Tibial artery (tissue), 4 donors: ENCODE results near the gene RXRA.

Source experiments
- DNase-seq, 2 donors: peaks; one replicate each; pipeline ENCODE4 v3.0.0-alpha.2; 2019
- H3K27ac ChIP-seq, 2 donors: fragments of 200-600 bp; sonication (generic) in 1 of 2; 1 replicate in 1 of 2; 2 replicates in 1 of 2; pipeline ENCODE4 v1.5.1; 2018 to 2019; ENCODE audit warnings: mild to moderate bottlenecking in 1 of 2
- H3K27me3 ChIP-seq, 2 donors: fragments of 200-600 bp; sonication (generic) in 1 of 2; one replicate each; pipeline versions ENCODE4 v1.5.1 to v1.6.0; 2016 to 2019
- H3K36me3 ChIP-seq, 3 donors: fragments of 200-600 bp; sonication (generic) in 2 of 3; one replicate each; pipeline ENCODE4 v1.5.1; 2016 to 2019; ENCODE audit warnings: mild to moderate bottlenecking in 2 of 3
- H3K4me1 ChIP-seq, 4 donors: fragments of 200-600 bp; sonication (generic) in 2 of 4; 1 replicate in 3 of 4; 2 replicates in 1 of 4; pipeline ENCODE4 v1.5.1; 2016 to 2019
- H3K4me3 ChIP-seq, 2 donors: fragments of 200-600 bp; sonication (generic) in 1 of 2; 1 replicate in 1 of 2; 2 replicates in 1 of 2; pipeline ENCODE4 v1.5.1; 2018 to 2019; ENCODE audit warnings: mild to moderate bottlenecking in 2 of 2
- H3K9me3 ChIP-seq, 3 donors: fragments of 200-600 bp; sonication (generic) in 1 of 3; one replicate each; pipeline ENCODE4 v1.5.1; 2016 to 2019
- intact Hi-C: fragments of 100-400 bp; cut with DNase I; formaldehyde crosslinking; loops from one replicate; pipeline ENCODE4 v1.15.0; 2023; ENCODE audit warnings: low total_unique reads
- TF ChIP-seq, protein P1 (sequence below), 2 experiments: fragments of 200-600 bp in 1 of 2; fragments of 450-650 bp in 1 of 2; IDR thresholded peaks; one replicate each; pipeline ENCODE4 v1.5.1; 2017 to 2019; ENCODE audit warnings: antibody characterized with exemption in 2 of 2, mild to moderate bottlenecking in 1 of 2, moderate library complexity in 1 of 2

The RXRA gene

DNA sequence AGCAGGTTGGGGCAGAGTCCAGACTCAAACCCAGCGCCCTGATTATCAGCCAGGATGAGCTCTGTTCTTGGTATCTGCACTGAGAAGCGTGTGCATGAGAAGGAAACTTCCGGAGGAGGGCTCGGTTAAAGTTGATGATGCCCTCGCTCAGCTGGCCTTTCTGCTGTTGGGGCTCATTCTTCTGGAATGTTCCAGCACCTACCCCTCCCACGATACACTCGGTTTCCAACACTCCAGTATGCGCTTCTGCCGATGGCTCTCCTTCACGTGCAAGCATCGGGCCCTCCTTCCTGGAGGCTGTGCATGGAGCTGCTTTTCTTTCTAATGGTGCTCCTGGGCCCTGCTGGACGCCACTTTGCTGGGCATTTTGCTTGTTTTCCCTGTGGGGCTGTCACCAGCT, 134.0 kb downstream of the RXRA start:
- Histone ChIP-seq H3K4me3 (no peak overlapping the region), H3K9me3 (peaks cover 0 to 6% (median 0%) of the 10 kb centered on the region in 3 donors), H3K27me3 (no peaks in the 10 kb centered on the region), H3K4me1 (peaks cover 19 to 39% (median 24%) of the 10 kb centered on the region in 4 donors), H3K36me3 (no peaks in the 10 kb centered on the region), H3K27ac (no peak overlapping the region)
- intact Hi-C loops: no loop called here
- TF ChIP-seq, protein P1, sequence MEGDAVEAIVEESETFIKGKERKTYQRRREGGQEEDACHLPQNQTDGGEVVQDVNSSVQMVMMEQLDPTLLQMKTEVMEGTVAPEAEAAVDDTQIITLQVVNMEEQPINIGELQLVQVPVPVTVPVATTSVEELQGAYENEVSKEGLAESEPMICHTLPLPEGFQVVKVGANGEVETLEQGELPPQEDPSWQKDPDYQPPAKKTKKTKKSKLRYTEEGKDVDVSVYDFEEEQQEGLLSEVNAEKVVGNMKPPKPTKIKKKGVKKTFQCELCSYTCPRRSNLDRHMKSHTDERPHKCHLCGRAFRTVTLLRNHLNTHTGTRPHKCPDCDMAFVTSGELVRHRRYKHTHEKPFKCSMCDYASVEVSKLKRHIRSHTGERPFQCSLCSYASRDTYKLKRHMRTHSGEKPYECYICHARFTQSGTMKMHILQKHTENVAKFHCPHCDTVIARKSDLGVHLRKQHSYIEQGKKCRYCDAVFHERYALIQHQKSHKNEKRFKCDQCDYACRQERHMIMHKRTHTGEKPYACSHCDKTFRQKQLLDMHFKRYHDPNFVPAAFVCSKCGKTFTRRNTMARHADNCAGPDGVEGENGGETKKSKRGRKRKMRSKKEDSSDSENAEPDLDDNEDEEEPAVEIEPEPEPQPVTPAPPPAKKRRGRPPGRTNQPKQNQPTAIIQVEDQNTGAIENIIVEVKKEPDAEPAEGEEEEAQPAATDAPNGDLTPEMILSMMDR (IDR thresholded peaks at IDR 0.05): no peak
- DNase-seq: no peak

DNA sequence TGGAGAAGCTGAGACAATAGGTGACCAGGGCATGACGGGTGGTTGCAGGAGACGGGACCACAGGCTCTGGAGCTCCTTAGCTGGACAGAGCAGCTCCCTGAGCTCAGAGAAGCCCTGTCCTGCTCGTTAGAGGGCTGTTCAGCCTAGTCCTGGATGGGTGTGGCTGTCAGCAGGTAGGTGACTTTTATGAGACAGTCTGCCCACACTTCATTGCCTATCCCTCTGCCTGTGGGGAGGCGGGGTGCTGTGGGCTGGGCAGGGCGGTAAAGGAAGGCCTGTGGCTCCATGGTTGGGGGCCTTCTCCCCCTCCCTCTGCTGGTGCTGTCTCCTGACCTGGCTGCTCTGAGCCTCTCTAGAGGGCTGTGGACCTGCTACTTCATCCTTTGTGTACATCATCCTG, 134.6 kb downstream of the RXRA start:
- intact Hi-C loops: no loop called here

DNA sequence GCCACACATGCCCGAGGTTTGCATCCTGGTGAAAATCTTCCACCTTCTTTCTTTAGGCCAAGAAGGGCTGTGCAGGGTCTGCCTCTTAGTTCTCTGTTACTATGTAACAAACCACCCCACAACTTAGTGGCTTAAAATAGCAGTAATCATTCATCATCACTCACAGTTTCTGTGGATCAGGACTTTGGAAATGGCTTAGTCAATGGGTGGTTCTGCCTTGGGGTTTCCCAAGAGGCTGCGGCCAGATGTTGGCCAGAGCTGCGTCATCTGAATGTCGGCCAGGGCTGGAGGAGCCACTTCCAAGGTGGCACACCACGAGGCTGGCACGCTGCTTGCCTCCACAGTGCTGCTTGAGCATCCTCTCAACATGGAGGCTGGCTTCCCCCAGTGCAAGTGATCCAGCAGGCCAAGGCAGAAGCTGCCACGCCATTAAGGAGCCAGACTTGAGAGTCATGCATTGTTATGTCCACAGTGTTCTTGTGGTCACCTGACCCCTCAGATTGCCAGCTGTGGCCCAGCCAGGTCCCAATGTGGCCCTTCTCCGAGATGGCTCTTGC, 135.2 kb downstream of the RXRA start:
- TF ChIP-seq, protein P1 (IDR thresholded peaks at IDR 0.05): no peak
- no peak overlapping the region for H3K4me3 ChIP-seq
- no peak overlapping the region for H3K27ac ChIP-seq
- no peak for DNase-seq
- H3K36me3 ChIP-seq: no peaks in the 10 kb centered on the region
- peaks cover 10 to 27% (median 13%) of the 10 kb centered on the region in 4 donors for H3K4me1 ChIP-seq
- intact Hi-C loops: no loop called here
- peaks cover 0 to 6% (median 0%) of the 10 kb centered on the region in 3 donors for H3K9me3 ChIP-seq
- H3K27me3 ChIP-seq: no peaks in the 10 kb centered on the region

More for the DNA sequence above, 134.6 kb downstream of the RXRA start:
- DNase-seq: no peak
- peaks cover 0 to 6% (median 0%) of the 10 kb centered on the region in 3 donors for H3K9me3 ChIP-seq
- no peak overlapping the region for H3K27ac ChIP-seq
- H3K36me3 ChIP-seq: no peaks in the 10 kb centered on the region
- no peaks in the 10 kb centered on the region for H3K27me3 ChIP-seq
- H3K4me3 ChIP-seq: no peak overlapping the region
- TF ChIP-seq, protein P1 (IDR thresholded peaks at IDR 0.05): no peak
- peaks cover 14 to 33% (median 18%) of the 10 kb centered on the region in 4 donors for H3K4me1 ChIP-seq

DNA sequence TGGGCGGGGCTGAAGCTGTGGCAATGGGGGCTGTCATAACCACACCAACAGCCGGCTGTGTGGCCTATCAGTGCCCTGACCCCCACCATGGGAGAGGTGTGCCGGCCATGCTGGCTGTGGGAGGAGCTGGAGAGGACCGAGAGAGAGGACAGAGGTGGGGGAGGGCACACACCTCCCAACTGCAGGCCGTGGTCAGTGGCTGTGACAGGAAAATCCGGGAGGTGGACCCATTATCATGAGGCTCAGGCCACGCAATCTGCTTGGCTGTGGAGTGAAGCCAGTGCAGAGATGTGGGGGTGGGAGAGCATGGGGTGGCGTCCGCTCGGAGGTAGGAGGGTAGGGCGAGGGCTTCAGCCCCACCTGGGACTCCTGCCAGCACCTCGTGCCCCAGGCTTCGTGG, 136.1 kb downstream of the RXRA start:
- TF ChIP-seq, protein P1 (IDR thresholded peaks at IDR 0.05): no peak
- Histone ChIP-seq H3K27me3 (no peaks in the 10 kb centered on the region), H3K4me3 (no peak overlapping the region), H3K4me1 (peaks cover 4 to 19% (median 6%) of the 10 kb centered on the region in 4 donors), H3K36me3 (no peaks in the 10 kb centered on the region), H3K9me3 (peaks cover 0 to 6% (median 0%) of the 10 kb centered on the region in 3 donors), H3K27ac (no peak overlapping the region)
- no peak for DNase-seq
- intact Hi-C loops: no loop called here

DNA sequence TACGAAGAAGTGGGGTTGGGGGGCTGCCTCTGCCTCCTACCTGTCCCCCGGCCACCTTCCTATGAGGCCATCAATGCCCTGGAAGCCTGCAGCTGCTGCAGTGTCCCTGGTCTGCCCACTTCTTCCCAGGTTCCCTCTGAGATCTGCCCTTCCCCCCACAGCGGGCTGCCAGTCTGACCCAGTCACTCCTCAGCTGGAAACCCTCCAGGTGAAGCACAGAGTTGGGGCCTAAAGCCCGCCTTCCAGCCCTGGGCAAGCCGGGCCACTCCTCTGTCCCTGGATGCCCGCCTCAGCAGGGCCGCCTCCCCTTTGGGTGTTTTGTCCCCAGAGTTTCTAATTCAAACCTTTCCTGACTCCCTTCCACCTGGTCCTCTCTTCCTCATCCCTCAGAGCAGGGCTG, 137.0 kb downstream of the RXRA start:
- peaks cover 0 to 6% (median 0%) of the 10 kb centered on the region in 3 donors for H3K9me3 ChIP-seq
- DNase-seq: no peak
- no peaks in the 10 kb centered on the region for H3K27me3 ChIP-seq
- intact Hi-C loops: no loop called here
- TF ChIP-seq, protein P1 (IDR thresholded peaks at IDR 0.05): no peak
- H3K27ac ChIP-seq: no peak overlapping the region
- H3K4me3 ChIP-seq: no peak overlapping the region
- H3K4me1 ChIP-seq: peaks cover 0 to 11% (median 3%) of the 10 kb centered on the region in 4 donors
- H3K36me3 ChIP-seq: no peaks in the 10 kb centered on the region
